Measurements from ENCODE around the gene GIMAP8.

The GIMAP8 gene

DNA sequence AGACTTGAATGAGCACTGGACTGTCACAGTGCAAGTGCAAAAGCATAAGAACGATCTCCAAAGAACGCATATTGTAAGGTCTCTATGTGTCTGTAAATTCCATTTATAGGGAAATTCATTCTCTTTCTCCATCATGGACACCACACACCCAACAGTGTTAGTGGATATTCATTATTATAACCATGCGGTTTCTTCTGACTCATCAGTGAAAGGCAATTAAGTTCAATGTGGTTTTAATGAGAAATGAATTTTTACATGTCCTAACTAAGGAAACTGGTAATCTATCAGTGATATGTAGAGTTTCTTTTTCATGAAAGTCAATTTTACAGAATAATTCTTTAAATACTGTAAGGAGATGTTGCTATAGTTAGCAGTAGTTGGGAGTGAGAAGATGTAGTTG is 25.9 kb downstream of the GIMAP8 start:
- TF ChIP-seq EZH2phosphoT487 (IDR thresholded peaks at IDR 0.05; ENCODE audit: low read length) (no peak), EZH2 (optimal IDR thresholded peaks at IDR 0.05; ENCODE audit: low read depth, low read length) (no peak)
- TF ChIP-seq, protein P1, sequence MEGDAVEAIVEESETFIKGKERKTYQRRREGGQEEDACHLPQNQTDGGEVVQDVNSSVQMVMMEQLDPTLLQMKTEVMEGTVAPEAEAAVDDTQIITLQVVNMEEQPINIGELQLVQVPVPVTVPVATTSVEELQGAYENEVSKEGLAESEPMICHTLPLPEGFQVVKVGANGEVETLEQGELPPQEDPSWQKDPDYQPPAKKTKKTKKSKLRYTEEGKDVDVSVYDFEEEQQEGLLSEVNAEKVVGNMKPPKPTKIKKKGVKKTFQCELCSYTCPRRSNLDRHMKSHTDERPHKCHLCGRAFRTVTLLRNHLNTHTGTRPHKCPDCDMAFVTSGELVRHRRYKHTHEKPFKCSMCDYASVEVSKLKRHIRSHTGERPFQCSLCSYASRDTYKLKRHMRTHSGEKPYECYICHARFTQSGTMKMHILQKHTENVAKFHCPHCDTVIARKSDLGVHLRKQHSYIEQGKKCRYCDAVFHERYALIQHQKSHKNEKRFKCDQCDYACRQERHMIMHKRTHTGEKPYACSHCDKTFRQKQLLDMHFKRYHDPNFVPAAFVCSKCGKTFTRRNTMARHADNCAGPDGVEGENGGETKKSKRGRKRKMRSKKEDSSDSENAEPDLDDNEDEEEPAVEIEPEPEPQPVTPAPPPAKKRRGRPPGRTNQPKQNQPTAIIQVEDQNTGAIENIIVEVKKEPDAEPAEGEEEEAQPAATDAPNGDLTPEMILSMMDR (IDR thresholded peaks at IDR 0.05; ENCODE audit: low read length): no peak

DNA sequence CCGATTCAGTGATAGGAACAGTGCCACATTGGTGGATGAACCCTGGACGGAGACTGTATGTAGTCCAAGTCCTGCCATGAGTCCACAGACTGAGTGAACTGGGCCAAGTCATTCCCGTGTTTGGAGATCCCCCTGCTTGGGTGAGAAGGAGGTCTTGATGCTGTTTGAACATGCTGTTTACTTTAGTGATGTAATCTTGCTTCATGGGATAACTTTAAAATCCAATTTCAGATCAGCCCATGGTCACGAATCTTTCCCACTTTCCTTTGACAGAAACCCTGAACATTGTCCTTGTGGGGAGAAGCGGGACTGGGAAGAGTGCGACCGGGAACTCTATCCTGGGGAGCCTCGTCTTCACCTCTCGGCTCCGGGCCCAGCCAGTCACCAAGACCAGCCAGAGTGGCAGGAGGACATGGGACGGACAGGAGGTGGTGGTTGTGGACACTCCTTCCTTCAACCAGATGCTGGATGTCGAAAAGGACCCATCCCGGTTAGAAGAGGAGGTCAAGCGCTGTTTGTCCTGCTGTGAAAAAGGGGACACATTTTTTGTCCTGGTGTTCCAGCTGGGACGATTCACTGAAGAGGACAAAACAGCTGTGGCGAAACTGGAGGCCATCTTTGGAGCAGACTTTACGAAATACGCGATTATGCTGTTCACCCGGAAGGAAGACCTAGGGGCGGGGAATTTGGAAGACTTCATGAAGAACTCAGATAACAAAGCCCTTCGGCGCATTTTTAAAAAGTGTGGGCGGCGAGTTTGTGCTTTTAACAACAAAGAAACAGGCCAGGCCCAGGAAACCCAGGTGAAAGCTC is 26.6 kb downstream of the GIMAP8 start:
- no peak overlapping the region for H2AFZ ChIP-seq (ENCODE audit: low read length)
- no peaks in the 10 kb centered on the region for H4K20me1 ChIP-seq (ENCODE audit: insufficient read depth, low read length)
- no peak overlapping the region for H3K4me2 ChIP-seq (ENCODE audit: low read depth, low read length)

More for the DNA sequence above, 25.9 kb downstream of the GIMAP8 start:
- H3K79me2 ChIP-seq (ENCODE audit: low read length): no peaks in the 10 kb centered on the region
- no peaks in the 10 kb centered on the region for H3K9me3 ChIP-seq (replicated peaks; ENCODE audit: insufficient read depth, low read length)
- no peaks in the 10 kb centered on the region for H3K27me3 ChIP-seq (replicated peaks; ENCODE audit: insufficient read depth, low read length)
- H3K4me1 ChIP-seq (ENCODE audit: low read length): no peaks in the 10 kb centered on the region
- H4K20me1 ChIP-seq (ENCODE audit: insufficient read depth, low read length): no peaks in the 10 kb centered on the region
- H3K9ac ChIP-seq (ENCODE audit: low read length): no peak overlapping the region
- H3K9me2 ChIP-seq (replicated peaks; ENCODE audit: insufficient read depth, low read length): no peaks in the 10 kb centered on the region
- no peak for DNase-seq
- no peak overlapping the region for H2AFZ ChIP-seq (ENCODE audit: low read length)
- no peaks in the 10 kb centered on the region for H3K36me3 ChIP-seq (replicated peaks; ENCODE audit: insufficient read depth, low read length)
- H3K4me3 ChIP-seq (ENCODE audit: low read length): no peak overlapping the region
- no peak overlapping the region for H3K4me2 ChIP-seq (ENCODE audit: low read depth, low read length)
- no peak overlapping the region for H3K27ac ChIP-seq (ENCODE audit: low read length)
- H3F3A ChIP-seq (ENCODE audit: insufficient read depth, low read length): no peaks in the 10 kb centered on the region

DNA sequence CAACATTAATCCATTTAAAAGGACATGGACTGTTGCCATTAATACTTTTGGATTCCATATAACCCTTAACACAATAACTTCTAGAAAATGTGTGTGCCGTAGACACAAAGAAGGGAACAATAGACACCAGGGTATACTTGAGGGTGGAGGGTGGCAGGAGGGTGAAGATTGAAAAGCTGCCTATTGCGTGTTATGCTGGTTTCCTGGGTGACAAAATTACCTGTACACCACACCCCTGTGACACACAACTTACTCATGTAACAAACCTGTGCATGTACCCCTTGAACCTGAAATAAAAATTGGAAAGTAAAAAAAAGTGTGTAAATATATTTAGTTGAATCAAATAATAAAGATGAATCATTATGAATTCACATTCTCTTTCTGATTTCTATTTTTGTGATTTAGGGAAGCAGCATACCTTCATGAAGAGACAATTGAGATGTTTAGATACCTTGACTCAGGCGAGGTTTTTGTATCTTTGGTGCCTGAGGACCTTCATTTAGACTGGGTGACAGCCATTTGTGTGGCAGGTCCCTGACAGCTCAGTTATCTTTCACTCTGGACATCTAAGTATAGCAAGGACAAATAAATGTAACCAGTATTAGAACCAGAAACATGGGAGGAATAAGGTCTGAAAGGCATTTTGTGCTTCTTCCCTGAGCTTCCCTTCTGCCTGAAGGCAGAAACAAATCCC is 28.7 kb downstream of the GIMAP8 start:
- Histone ChIP-seq H3K27ac (ENCODE audit: low read length) (no peak overlapping the region), H4K20me1 (ENCODE audit: insufficient read depth, low read length) (no peaks in the 10 kb centered on the region), H3K27me3 (replicated peaks; ENCODE audit: insufficient read depth, low read length) (no peaks in the 10 kb centered on the region), H3K9me2 (replicated peaks; ENCODE audit: insufficient read depth, low read length) (no peaks in the 10 kb centered on the region), H3K9me3 (replicated peaks; ENCODE audit: insufficient read depth, low read length) (no peaks in the 10 kb centered on the region), H3K9ac (ENCODE audit: low read length) (no peak overlapping the region), H3F3A (ENCODE audit: insufficient read depth, low read length) (no peaks in the 10 kb centered on the region), H3K4me3 (ENCODE audit: low read length) (no peak overlapping the region), H3K79me2 (ENCODE audit: low read length) (no peaks in the 10 kb centered on the region), H2AFZ (ENCODE audit: low read length) (no peak overlapping the region), H3K4me1 (ENCODE audit: low read length) (no peaks in the 10 kb centered on the region), H3K36me3 (replicated peaks; ENCODE audit: insufficient read depth, low read length) (no peaks in the 10 kb centered on the region), H3K4me2 (ENCODE audit: low read depth, low read length) (no peak overlapping the region)
- no peak for DNase-seq
- TF ChIP-seq, protein P1 (IDR thresholded peaks at IDR 0.05; ENCODE audit: low read length): no peak
- TF ChIP-seq EZH2 (optimal IDR thresholded peaks at IDR 0.05; ENCODE audit: low read depth, low read length) (no peak), EZH2phosphoT487 (IDR thresholded peaks at IDR 0.05; ENCODE audit: low read length) (no peak)

More for the DNA sequence above, 26.6 kb downstream of the GIMAP8 start:
- Histone ChIP-seq H3K79me2 (ENCODE audit: low read length) (no peaks in the 10 kb centered on the region), H3K9me3 (replicated peaks; ENCODE audit: insufficient read depth, low read length) (no peaks in the 10 kb centered on the region), H3K4me3 (ENCODE audit: low read length) (no peak overlapping the region), H3K36me3 (replicated peaks; ENCODE audit: insufficient read depth, low read length) (no peaks in the 10 kb centered on the region), H3K27me3 (replicated peaks; ENCODE audit: insufficient read depth, low read length) (no peaks in the 10 kb centered on the region), H3K4me1 (ENCODE audit: low read length) (no peaks in the 10 kb centered on the region), H3F3A (ENCODE audit: insufficient read depth, low read length) (no peaks in the 10 kb centered on the region), H3K9ac (ENCODE audit: low read length) (no peak overlapping the region), H3K9me2 (replicated peaks; ENCODE audit: insufficient read depth, low read length) (no peaks in the 10 kb centered on the region), H3K27ac (ENCODE audit: low read length) (no peak overlapping the region)
- DNase-seq: no peak
- TF ChIP-seq, protein P1 (IDR thresholded peaks at IDR 0.05; ENCODE audit: low read length): no peak
- no peak for TF ChIP-seq EZH2 (optimal IDR thresholded peaks at IDR 0.05; ENCODE audit: low read depth, low read length)
- no peak for TF ChIP-seq EZH2phosphoT487 (IDR thresholded peaks at IDR 0.05; ENCODE audit: low read length)
